Type B pancreatic cell (in vitro differentiated cells): Measurements from ENCODE around the gene SMAD6. TPM values are rescaled to one million over a fixed set of nuclear protein-coding genes. Genes with fewer than 3 reads are reported as not detected.

ENCODE experiments used
- DNase-seq: peaks from one replicate; pipeline ENCODE4 v3.0.0; 2021; ENCODE audit warnings: mixed read lengths; ENCODE audit not compliant: unreplicated experiment; ENCODE audit errors: extremely low spot score
- H3K27ac Mint-ChIP-seq: 2 replicates; pipeline ENCODE4 v1.8.0; 2021; ENCODE audit warnings: mild to moderate bottlenecking, mixed read lengths
- H3K27me3 Mint-ChIP-seq: 2 replicates; pipeline ENCODE4 v1.8.0; 2021; ENCODE audit warnings: mixed read lengths
- H3K36me3 Mint-ChIP-seq: 2 replicates; pipeline ENCODE4 v1.8.0; 2021; ENCODE audit warnings: mixed read lengths
- H3K4me1 Mint-ChIP-seq: one replicate; pipeline ENCODE4 v1.8.0; 2021; ENCODE audit warnings: mixed read lengths; ENCODE audit not compliant: unreplicated experiment
- H3K4me3 Mint-ChIP-seq: 2 replicates; pipeline ENCODE4 v1.8.0; 2021; ENCODE audit warnings: mild to moderate bottlenecking, mixed read lengths
- H3K9me3 Mint-ChIP-seq: 2 replicates; pipeline ENCODE4 v1.8.0; 2021; ENCODE audit warnings: mixed read lengths
- total RNA-seq: library from RNA; stranded (reverse); gene quantifications from 2 replicates; pipeline ENCODE4 v1.2.1, GENCODE V29; 2021; ENCODE audit warnings: low replicate concordance
- TF ChIP-seq, protein P1 (sequence below): fragments of 200-600 bp; sonication (generic); conservative IDR thresholded peaks from 2 replicates; pipeline ENCODE4 v1.5.0; 2021; ENCODE audit warnings: antibody characterized with exemption, mild to moderate bottlenecking

Gene SMAD6
- total RNA-seq, 1 donor from 2014 or later: 31.7 TPM

DNA sequence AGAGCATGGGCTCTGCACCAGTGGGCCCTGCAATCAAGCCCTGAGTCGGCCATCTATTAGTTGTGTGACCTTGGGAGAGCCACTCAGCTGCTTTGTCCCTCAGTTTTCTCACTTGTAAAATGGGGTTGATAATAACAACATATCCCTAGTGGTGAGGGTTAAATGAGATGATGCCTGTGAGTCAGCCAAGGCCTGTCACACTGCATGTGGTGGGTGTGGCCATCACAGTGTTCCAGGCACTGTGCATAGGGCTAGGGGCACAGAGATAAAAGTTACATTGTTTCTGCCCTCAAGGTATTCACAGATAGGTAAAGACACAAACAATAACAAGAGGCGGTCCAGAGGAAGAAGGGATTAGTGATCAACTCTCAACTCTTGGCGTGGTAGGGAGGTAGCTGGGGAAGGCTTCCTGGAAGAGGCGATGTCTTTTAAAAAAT, 19.5 kb downstream of the SMAD6 start:
- no peaks in the 10 kb centered on the region for H3K27me3 Mint-ChIP-seq
- no peaks in the 10 kb centered on the region for H3K9me3 Mint-ChIP-seq
- DNase-seq: no peak
- H3K27ac Mint-ChIP-seq: no peak overlapping the region
- H3K4me3 Mint-ChIP-seq: peak overlapping the region; percentile 1
- H3K4me1 Mint-ChIP-seq: peaks cover 47% of the 10 kb centered on the region
- peaks cover 35% of the 10 kb centered on the region for H3K36me3 Mint-ChIP-seq
- TF ChIP-seq, protein P1, sequence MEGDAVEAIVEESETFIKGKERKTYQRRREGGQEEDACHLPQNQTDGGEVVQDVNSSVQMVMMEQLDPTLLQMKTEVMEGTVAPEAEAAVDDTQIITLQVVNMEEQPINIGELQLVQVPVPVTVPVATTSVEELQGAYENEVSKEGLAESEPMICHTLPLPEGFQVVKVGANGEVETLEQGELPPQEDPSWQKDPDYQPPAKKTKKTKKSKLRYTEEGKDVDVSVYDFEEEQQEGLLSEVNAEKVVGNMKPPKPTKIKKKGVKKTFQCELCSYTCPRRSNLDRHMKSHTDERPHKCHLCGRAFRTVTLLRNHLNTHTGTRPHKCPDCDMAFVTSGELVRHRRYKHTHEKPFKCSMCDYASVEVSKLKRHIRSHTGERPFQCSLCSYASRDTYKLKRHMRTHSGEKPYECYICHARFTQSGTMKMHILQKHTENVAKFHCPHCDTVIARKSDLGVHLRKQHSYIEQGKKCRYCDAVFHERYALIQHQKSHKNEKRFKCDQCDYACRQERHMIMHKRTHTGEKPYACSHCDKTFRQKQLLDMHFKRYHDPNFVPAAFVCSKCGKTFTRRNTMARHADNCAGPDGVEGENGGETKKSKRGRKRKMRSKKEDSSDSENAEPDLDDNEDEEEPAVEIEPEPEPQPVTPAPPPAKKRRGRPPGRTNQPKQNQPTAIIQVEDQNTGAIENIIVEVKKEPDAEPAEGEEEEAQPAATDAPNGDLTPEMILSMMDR: no peak

DNA sequence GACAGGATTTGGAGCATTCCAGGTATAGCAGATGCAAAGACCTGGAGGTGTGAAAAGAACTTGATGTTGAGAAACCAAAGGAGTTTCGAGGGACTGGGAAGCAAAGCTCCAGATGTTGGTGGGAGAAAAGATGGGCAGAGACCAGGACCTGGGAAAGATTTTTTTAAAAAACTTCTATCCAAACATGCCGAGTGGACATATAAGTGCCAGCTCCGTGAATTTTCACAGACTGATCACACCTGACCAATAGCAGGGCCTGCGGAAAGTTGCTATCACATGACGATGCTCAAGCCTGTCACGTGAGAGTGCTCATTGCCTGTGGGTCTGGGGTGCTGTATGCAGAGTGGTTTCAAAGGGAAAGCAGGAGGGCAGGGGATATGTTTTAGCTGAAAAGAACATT, 19.9 kb downstream of the SMAD6 start:
- Mint-ChIP-seq H3K27me3 (no peaks in the 10 kb centered on the region), H3K36me3 (peaks cover 32% of the 10 kb centered on the region), H3K9me3 (no peaks in the 10 kb centered on the region), H3K27ac (no peak overlapping the region), H3K4me3 (peak overlapping the region; percentile 1), H3K4me1 (peaks cover 43% of the 10 kb centered on the region)
- TF ChIP-seq, protein P1: no peak
- DNase-seq: no peak

DNA sequence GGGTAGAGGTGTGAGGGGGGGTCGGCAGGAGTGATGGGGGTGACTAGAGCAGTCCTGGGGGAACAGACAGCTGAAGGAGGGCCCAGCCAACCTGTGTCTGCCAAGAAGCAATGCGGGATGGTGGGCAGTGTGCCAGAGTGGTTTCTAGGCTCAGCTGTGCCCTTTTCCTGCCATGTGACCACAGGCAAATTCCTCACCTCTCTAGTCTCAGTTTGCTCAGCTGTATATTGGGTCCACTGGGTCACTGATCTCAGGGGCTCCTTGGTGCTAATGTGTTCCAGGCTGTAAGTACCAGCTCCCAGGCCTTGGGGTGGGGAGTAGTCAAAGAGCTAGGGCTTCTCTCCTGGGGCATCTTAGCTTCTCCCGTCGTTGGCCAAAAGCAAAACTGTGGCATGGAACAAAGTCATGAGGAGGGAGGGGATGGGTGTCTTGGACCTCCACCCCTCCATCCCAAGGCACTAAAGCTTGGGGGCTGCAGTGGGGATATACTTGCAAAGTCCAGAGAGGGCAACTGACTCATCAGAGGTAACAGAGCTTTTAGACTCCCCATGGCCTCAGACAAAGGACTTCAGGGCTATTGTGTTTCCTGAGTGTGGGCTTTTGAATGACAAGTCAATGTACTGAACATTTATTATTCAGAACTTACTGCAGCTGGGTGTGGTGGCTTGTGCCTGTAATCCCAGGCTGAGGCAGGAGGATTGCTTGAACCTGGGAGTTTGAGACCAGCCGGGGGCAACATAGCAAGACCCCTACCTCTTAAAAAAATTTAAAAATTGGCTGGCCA, 20.9 kb downstream of the SMAD6 start:
- no peak overlapping the region for H3K27ac Mint-ChIP-seq
- H3K4me3 Mint-ChIP-seq: no peak overlapping the region
- H3K4me1 Mint-ChIP-seq: peaks cover 49% of the 10 kb centered on the region
- TF ChIP-seq, protein P1: no peak
- H3K36me3 Mint-ChIP-seq: peaks cover 30% of the 10 kb centered on the region
- no peak for DNase-seq
- no peaks in the 10 kb centered on the region for H3K9me3 Mint-ChIP-seq
- H3K27me3 Mint-ChIP-seq: no peaks in the 10 kb centered on the region

DNA sequence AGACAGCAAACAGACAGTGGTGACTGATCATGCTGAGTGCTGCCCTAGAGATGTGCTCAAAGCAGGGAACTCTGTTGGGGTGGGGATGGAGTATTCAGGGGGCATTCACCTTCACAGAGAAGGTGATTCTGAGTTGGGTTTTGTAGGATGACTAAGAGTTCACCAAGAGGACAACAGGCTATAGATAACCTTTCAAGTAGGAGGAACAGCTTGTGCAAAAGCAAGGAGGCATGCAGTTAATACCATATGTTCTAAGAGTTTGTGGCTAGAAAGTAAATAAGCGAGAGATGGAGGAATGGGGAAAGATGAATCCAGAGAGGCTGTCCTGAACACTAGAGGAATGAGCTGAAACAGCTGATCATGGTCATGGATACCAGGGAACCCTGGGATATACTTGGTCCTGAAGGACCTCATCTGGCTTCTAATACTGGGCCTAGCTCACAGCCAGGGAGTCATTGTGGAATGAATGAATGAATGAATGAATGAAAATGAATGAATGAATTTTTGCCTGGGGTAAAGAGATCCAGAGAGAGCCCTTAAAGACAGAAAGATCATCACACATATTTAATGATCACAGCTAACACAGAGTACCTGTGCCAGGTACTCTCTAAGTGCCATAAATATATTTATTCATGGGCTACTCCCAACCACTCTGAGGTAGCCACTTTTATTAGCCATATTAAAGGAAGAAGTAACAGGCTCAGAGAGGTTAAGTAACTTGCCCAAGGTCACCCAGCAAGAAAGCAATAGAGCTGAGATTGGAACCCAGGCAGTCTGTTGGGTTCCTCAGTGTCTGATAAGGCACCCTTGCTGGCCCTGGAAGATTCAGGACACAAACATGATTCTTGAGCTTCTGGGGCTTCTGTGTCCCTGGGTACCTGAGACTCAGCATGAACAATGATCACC, 22.0 kb downstream of the SMAD6 start:
- Mint-ChIP-seq H3K9me3 (no peaks in the 10 kb centered on the region), H3K4me1 (peaks cover 52% of the 10 kb centered on the region), H3K27me3 (no peaks in the 10 kb centered on the region), H3K36me3 (peaks cover 25% of the 10 kb centered on the region), H3K4me3 (peak overlapping the region; percentile 0), H3K27ac (no peak overlapping the region)
- TF ChIP-seq, protein P1: no peak
- no peak for DNase-seq

DNA sequence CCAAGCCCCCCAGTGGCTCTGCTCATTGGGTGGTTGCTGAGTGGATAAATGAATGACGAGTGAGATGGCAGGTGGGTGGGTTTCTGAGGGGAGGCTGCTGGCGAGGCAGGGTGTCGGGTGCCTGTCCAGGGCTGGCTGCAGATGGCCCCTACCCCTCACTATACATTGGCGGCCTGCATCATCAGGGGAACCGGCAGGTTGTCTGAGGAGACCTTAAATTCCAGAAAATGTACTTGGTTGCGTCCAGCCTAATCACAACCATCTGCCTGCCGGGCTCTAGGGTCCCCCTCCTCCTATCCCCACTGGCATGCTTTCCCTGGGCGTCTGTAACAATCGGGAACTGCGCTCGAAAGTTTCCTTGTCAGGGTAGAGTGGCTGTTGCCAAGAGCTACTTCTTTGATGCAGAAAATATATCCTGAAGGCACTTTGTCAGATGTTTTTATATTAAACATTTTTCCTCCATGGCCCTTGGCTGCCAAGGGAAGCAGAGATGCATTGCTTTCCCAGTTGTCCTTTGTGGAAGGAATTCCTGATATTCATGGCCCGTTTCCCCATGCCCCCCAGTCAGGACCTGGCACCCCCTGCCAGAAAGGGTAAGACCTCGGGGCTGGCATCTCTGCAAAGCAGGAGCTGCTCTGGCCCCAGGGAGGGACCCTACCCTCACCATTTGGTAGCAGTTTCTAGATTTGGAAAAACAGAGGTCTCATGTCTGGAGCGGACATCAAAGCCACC, 22.9 kb downstream of the SMAD6 start:
- Mint-ChIP-seq H3K27ac (no peak overlapping the region), H3K4me1 (peaks cover 59% of the 10 kb centered on the region), H3K36me3 (peaks cover 25% of the 10 kb centered on the region), H3K4me3 (no peak overlapping the region), H3K9me3 (no peaks in the 10 kb centered on the region), H3K27me3 (no peaks in the 10 kb centered on the region)
- DNase-seq: no peak
- TF ChIP-seq, protein P1: no peak
